Mesendoderm (in vitro differentiated cells): ENCODE data around the gene SNX3.
A peak's percentile ranks its signal among the peaks of the same experiment; 100 is the strongest.

Experiments used
- DNase-seq: peaks from one replicate; pipeline ENCODE4 v3.0.0; 2013
- H2AK5ac ChIP-seq: 2 replicates; pipeline ENCODE4 v1.6.1; 2013; ENCODE audit warnings: low read length, inconsistent platforms
- H2BK120ac ChIP-seq: 2 replicates; pipeline ENCODE4 v1.6.1; 2013; ENCODE audit warnings: low read depth, mild to moderate bottlenecking, low read length, moderate library complexity, mixed read lengths
- H2BK15ac ChIP-seq: replicated peaks from 2 replicates; pipeline ENCODE4 v1.6.1; 2013; ENCODE audit warnings: low read depth, mild to moderate bottlenecking, moderate library complexity
- H2BK5ac ChIP-seq: 2 replicates; pipeline ENCODE4 v1.6.1; 2013; ENCODE audit warnings: low read length, inconsistent platforms
- H3K18ac ChIP-seq: 2 replicates; pipeline ENCODE4 v1.6.1; 2013; ENCODE audit warnings: mild to moderate bottlenecking, low read length, mixed read lengths
- H3K23ac ChIP-seq: one replicate; pipeline ENCODE4 v1.6.1; 2013; ENCODE audit warnings: low read length
- H3K27ac ChIP-seq: 2 replicates; pipeline ENCODE4 v1.5.1; 2013; ENCODE audit warnings: low read depth, mild to moderate bottlenecking, inconsistent platforms, low read length, moderate library complexity
- H3K27me3 ChIP-seq: 2 replicates; pipeline ENCODE4 v1.6.1; 2013; ENCODE audit warnings: low read length, control low read depth, mild to moderate bottlenecking, inconsistent platforms; ENCODE audit not compliant: insufficient read depth, poor library complexity
- H3K36me3 ChIP-seq: 2 replicates; pipeline ENCODE4 v1.6.1; 2013; ENCODE audit warnings: low read length, inconsistent platforms; ENCODE audit not compliant: control insufficient read depth, insufficient read depth
- H3K4ac ChIP-seq: one replicate; pipeline ENCODE4 v1.6.1; 2013; ENCODE audit warnings: low read depth, mild to moderate bottlenecking, low read length, moderate library complexity
- H3K4me1 ChIP-seq: 2 replicates; pipeline ENCODE4 v1.6.1; 2013; ENCODE audit warnings: low read depth, low read length, inconsistent platforms; ENCODE audit not compliant: control insufficient read depth
- H3K4me2 ChIP-seq: 2 replicates; pipeline ENCODE4 v1.6.1; 2013; ENCODE audit warnings: low read length
- H3K4me3 ChIP-seq: 2 replicates; pipeline ENCODE4 v1.5.1; 2013; ENCODE audit warnings: mild to moderate bottlenecking, low read length
- H3K56ac ChIP-seq: one replicate; pipeline ENCODE4 v1.6.1; 2013; ENCODE audit warnings: low read length
- H3K79me1 ChIP-seq: 2 replicates; pipeline ENCODE4 v1.6.1; 2013; ENCODE audit warnings: low read length, inconsistent platforms
- H3K79me2 ChIP-seq: 2 replicates; pipeline ENCODE4 v1.6.1; 2013; ENCODE audit warnings: mild to moderate bottlenecking, low read length; ENCODE audit not compliant: control insufficient read depth, insufficient read depth
- H3K9ac ChIP-seq: 2 replicates; pipeline ENCODE4 v1.6.1; 2013; ENCODE audit warnings: low read length, inconsistent platforms
- H4K5ac ChIP-seq: one replicate; pipeline ENCODE4 v1.6.1; 2013; ENCODE audit warnings: low read length
- H4K8ac ChIP-seq: one replicate; pipeline ENCODE4 v1.6.1; 2013; ENCODE audit warnings: low read depth, mild to moderate bottlenecking, control low read depth, low read length, moderate library complexity
- WGBS: extraction: QIAGEN DNeasy Blood & Tissue Kit; methylation state at CpG from one replicate; pipeline ENCODE4 v1.1.7; 2013; ENCODE audit warnings: low lambda C conversion rate, missing lambda C conversion rate; ENCODE audit not compliant: insufficient coverage; ENCODE audit errors: extremely low coverage; 5-methylcytosine and 5-hydroxymethylcytosine counted together

Gene SNX3

DNA sequence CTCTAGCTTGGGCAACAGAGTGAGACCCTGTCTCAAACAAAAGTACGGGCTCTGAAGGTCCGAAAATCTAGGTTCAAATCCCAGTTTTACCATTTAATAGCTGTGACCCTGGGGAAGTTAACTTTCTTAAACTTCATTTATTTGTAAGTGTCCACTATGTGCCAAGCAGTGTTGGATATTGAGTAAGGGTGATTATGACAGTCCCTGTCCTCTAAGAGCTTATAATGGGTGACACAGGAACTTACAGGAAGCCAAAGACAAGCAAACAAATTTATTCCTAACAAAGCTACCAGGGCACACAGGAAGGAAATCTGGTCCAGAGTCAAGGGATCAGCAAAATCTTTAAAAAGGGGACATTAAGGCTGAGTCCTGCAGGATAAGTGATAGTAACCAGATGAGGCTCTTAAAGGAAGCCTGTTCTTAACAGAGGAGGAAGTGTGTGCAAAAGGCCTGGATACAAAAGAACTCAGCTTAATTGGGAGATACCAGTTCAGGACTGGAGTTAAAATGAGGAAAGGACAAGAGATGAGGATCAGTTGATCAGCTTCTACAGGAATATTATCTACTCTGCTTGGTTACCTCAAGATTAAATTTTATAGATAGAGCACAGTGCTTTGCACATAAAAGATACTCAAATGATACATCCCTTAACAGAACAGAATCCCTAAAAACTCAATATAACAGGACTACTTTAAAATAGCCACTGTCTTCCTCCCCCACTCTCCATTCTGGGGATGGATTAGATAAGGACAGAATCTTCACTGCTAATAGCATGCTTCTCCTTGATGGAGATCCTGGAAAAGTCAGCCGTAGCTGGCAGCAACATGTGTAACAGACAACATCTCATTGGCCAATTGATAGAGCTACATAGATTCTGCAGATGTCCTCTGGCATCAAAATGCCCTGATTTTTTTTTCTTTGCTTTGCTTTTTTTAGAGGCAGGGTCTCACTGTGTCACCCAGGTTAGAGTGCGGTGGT, 6.1 kb downstream of the SNX3 start:
- no CpG with 5 or more reads among the region's 4 CpGs for WGBS
- Histone ChIP-seq H3K4me1 (no peaks in the 10 kb centered on the region), H3K4me2 (no peak overlapping the region)

GRCh38 chr6:108253241-108253640, 7.6 kb downstream of the SNX3 start:
- no peaks in the 10 kb centered on the region for H3K4me1 ChIP-seq
- H3K27ac ChIP-seq, result no peak overlapping the region
- no peak overlapping the region for H3K18ac ChIP-seq
- no peaks in the 10 kb centered on the region for H3K36me3 ChIP-seq
- no CpG with 5 or more reads among the region's 1 CpG for WGBS
- no peak overlapping the region for H2BK15ac ChIP-seq
- DNase-seq, result no peak
- no peak overlapping the region for H3K4me2 ChIP-seq
- no peak overlapping the region for H3K4ac ChIP-seq
- H2BK120ac ChIP-seq, result no peak overlapping the region
- H3K79me2 ChIP-seq, result peaks cover 3% of the 10 kb centered on the region
- H3K27me3 ChIP-seq, result no peaks in the 10 kb centered on the region
- no peak overlapping the region for H4K5ac ChIP-seq
- H2AK5ac ChIP-seq, result no peak overlapping the region
- no peak overlapping the region for H3K9ac ChIP-seq
- H3K4me3 ChIP-seq, result no peak overlapping the region
- H3K56ac ChIP-seq, result no peak overlapping the region
- H4K8ac ChIP-seq, result no peak overlapping the region
- peaks cover 7% of the 10 kb centered on the region for H3K79me1 ChIP-seq
- H2BK5ac ChIP-seq, result no peak overlapping the region
- no peak overlapping the region for H3K23ac ChIP-seq

More for the DNA sequence above, 6.1 kb downstream of the SNX3 start:
- Histone ChIP-seq H2AK5ac (no peak overlapping the region), H2BK120ac (no peak overlapping the region), H3K36me3 (no peaks in the 10 kb centered on the region), H4K5ac (no peak overlapping the region), H3K79me1 (peaks cover 7% of the 10 kb centered on the region), H2BK5ac (no peak overlapping the region), H3K27ac (no peak overlapping the region), H3K27me3 (no peaks in the 10 kb centered on the region), H3K23ac (no peak overlapping the region), H3K4me3 (no peak overlapping the region), H3K18ac (no peak overlapping the region), H3K79me2 (peaks cover 3% of the 10 kb centered on the region), H3K56ac (no peak overlapping the region), H4K8ac (no peak overlapping the region), H2BK15ac (no peak overlapping the region), H3K9ac (no peak overlapping the region), H3K4ac (no peak overlapping the region)
- DNase-seq, result no peak

- no peak overlapping the region for H4K8ac ChIP-seq
- no peak overlapping the region for H2BK120ac ChIP-seq
- no peak overlapping the region for H2AK5ac ChIP-seq
- no peak overlapping the region for H2BK5ac ChIP-seq
- WGBS, result no CpG with 5 or more reads among the region's 5 CpGs
- DNase-seq, result no peak
- H3K9ac ChIP-seq, result no peak overlapping the region
- H3K79me1 ChIP-seq, result peaks cover 12% of the 10 kb centered on the region
- no peaks in the 10 kb centered on the region for H3K27me3 ChIP-seq
- H3K79me2 ChIP-seq, result peaks cover 2% of the 10 kb centered on the region
- no peak overlapping the region for H3K4me3 ChIP-seq
- no peaks in the 10 kb centered on the region for H3K4me1 ChIP-seq
- no peak overlapping the region for H3K23ac ChIP-seq
- no peak overlapping the region for H4K5ac ChIP-seq
- H3K4ac ChIP-seq, result no peak overlapping the region
- H3K27ac ChIP-seq, result no peak overlapping the region
- H3K4me2 ChIP-seq, result no peak overlapping the region
- H3K36me3 ChIP-seq, result no peaks in the 10 kb centered on the region
- H3K56ac ChIP-seq, result no peak overlapping the region
- H2BK15ac ChIP-seq, result no peak overlapping the region
- H3K18ac ChIP-seq, result no peak overlapping the region
Measured at GRCh38 chr6:108252055-108252454, 8.8 kb downstream of the SNX3 start.

- no peak overlapping the region for H2BK5ac ChIP-seq
- no peak for DNase-seq
- no peak overlapping the region for H2BK120ac ChIP-seq
- H3K36me3 ChIP-seq, result no peaks in the 10 kb centered on the region
- no peak overlapping the region for H3K18ac ChIP-seq
- H3K27me3 ChIP-seq, result no peaks in the 10 kb centered on the region
- H2BK15ac ChIP-seq, result no peak overlapping the region
- H3K4me2 ChIP-seq, result no peak overlapping the region
- H3K79me1 ChIP-seq, result peaks cover 14% of the 10 kb centered on the region
- H3K79me2 ChIP-seq, result peaks cover 2% of the 10 kb centered on the region
- H4K5ac ChIP-seq, result no peak overlapping the region
- H3K4me1 ChIP-seq, result no peaks in the 10 kb centered on the region
- no peak overlapping the region for H3K56ac ChIP-seq
- H3K4me3 ChIP-seq, result no peak overlapping the region
- no peak overlapping the region for H3K4ac ChIP-seq
- WGBS, result no CpG with 5 or more reads among the region's 2 CpGs
- H3K9ac ChIP-seq, result no peak overlapping the region
- H3K27ac ChIP-seq, result no peak overlapping the region
- no peak overlapping the region for H3K23ac ChIP-seq
- H2AK5ac ChIP-seq, result no peak overlapping the region
- H4K8ac ChIP-seq, result no peak overlapping the region
Measured at GRCh38 chr6:108251252-108251651, 9.6 kb downstream of the SNX3 start.

GRCh38 chr6:108250240-108250866, 10.5 kb downstream of the SNX3 start:
- no peaks in the 10 kb centered on the region for H3K36me3 ChIP-seq
- no peak overlapping the region for H3K27ac ChIP-seq
- no peak overlapping the region for H3K4ac ChIP-seq
- no peak overlapping the region for H2BK15ac ChIP-seq
- H3K9ac ChIP-seq, result no peak overlapping the region
- H3K56ac ChIP-seq, result no peak overlapping the region
- H4K8ac ChIP-seq, result no peak overlapping the region
- no peaks in the 10 kb centered on the region for H3K4me1 ChIP-seq
- no peak overlapping the region for H4K5ac ChIP-seq
- H3K18ac ChIP-seq, result no peak overlapping the region
- peak; percentile 79 for DNase-seq
- no peak overlapping the region for H2BK120ac ChIP-seq
- H3K4me2 ChIP-seq, result no peak overlapping the region
- no peak overlapping the region for H2AK5ac ChIP-seq
- H3K23ac ChIP-seq, result no peak overlapping the region
- H3K4me3 ChIP-seq, result no peak overlapping the region
- no CpG with 5 or more reads among the region's 2 CpGs for WGBS
- H3K27me3 ChIP-seq, result no peaks in the 10 kb centered on the region
- no peak overlapping the region for H2BK5ac ChIP-seq
- peaks cover 14% of the 10 kb centered on the region for H3K79me1 ChIP-seq
- peaks cover 2% of the 10 kb centered on the region for H3K79me2 ChIP-seq
